Measurements from ENCODE around the gene ELK3. TPM values are rescaled to one million over a fixed set of nuclear protein-coding genes. Genes with fewer than 3 reads are reported as not detected.

Gene ELK3
- total RNA-seq, 1 donor from 2014 or later: 45.6 TPM

GRCh38 chr12:96235484-96235826 is 41.3 kb downstream of the ELK3 start:
- DNase-seq: no peak

DNA sequence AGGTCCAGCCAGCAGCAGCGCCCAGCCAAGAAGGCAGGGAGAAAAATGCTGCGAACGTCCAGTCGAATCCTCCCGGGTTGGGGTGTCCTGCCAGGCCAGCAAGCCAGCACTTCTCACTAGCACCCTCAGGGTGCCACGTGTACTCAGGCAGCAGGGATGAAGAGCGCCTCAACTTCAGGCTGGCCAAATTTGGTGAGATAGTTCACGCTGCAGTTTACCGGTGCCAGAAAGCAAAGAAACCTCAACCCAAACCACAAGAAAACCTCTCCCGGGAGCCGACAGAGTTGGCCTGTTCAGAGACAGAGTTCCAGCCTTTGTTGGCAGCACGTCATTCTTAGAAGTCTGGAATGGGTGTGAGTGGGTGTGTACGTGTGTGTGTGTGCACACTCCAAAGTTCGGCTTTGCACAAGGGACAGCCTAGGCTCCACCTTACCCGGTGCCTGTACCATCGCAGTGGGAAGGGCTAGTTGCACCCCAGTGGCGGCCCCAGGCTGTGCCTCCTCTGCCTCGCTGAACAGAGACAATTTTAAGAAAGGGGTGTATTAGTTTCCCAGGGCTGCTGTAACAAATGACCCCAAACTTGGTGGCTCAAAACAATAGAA is 42.1 kb downstream of the ELK3 start:
- DNase-seq: no peak

DNA sequence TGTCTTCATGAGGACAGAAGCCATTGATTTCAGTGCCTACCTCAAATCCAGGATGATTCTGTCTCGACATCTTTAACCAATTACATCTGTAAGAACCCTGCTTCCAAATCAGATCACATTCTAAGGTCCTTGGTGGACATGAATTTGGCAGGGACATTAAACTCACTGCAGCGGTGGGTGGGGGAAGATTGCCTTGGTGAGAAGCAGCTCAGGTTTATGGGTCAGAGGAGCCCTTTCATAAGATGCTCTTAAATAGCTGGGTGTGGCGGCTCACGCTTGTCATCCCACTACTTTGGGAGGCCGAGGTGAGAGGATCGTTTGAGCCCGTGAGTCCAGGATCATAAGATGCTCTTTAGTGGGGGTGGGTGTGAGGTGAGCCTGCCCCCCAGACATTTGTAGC is 42.9 kb downstream of the ELK3 start:
- DNase-seq: no peak

GRCh38 chr12:96237465-96238077 is 43.4 kb downstream of the ELK3 start:
- DNase-seq: peak; percentile 93

DNA sequence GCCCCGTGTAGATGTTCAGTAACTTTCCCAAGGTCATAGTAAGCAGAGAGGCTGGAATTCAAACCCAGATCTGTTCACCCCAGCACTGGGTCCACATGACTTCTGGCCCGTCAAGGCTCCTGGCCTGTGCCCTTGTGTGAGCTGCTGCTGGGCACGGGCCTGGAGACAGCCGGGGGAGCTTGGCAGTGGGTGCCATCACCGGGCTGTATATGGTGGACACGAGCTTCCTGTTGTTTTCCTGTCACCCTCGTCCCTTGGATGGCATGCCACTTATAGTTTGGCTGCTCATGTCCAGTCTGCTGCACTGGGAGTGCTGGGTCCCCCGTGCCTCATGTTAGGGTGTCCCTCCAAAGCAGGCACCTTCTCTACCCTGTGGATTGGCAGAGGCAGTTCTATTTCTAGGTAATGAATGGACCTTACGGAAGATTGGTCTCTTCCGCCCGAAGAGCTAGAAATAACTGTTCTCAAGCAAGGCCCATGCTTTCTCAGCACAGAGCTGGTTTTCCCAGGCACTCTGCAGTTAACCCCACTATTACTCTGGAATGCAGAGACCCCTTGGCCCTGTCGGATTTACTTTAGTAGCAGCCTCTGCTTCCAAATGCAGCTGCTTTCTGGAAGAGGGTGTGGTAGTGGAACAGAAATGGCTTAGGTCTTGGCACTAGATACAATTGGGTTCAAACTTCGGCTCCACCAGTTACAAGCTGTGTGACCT is 44.3 kb downstream of the ELK3 start:
- no peak for DNase-seq

DNA sequence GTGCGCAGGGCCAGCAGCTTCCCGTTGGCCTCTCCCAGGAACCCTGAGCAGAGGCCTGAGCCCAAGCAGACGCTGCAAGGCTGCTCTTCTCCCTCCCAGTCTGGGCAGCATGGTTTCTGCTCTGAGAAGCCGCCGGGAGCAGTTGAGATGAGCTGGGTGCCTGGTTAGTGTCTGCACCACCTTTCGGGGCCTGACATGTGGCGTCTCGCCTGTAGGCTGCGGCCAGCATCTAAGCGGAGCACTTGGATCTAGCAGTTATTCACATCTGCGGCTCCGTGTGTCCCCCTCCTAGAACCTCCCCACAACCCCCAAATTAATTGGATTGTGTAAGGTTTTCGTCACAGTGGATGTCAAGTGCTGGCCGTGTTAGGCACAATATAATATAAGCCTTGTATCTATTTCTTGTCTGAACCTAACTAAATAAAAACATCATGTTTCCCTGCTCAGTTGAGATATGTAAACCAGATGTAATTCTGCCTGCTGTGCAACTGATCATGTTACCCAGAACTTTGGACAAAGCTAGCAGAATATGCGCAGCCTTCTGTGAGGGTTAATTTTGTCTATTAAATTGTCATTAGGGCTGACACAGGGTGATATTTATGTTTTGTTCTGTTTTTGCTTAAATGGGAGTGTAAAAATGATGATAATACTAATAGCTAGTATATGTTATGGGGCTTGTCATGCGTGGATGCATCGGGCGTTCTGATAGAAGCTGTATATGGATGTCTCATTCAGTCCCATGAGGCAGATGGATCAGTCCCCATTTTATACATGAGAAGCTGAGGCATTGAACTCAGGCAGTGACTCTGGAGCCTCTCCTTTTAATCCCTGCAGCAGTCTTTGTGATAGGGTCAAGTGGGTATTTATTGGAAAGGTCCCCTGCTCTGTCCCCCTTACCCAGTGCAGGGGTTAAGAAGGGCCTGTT is 45.8 kb downstream of the ELK3 start:
- no peak for DNase-seq

DNA sequence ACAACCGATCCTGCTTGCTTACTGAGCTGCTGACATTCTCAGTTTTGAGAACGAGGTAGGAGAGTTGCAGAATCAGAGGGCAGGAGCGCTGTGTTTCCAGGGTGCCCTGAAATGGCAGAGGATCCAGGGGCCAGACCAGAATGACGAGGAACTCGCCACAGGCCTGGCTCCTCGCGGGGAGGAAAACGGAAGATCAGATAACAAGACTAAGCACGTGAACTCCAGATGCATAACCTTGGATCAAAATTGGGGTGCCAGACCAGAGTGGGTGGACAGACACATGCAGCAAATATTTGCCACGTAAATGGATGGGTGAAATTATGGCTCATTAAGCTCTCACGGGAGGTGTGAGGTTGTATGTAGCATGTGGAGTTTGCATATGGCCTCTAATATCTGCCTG is 46.5 kb downstream of the ELK3 start:
- no peak for DNase-seq

DNA sequence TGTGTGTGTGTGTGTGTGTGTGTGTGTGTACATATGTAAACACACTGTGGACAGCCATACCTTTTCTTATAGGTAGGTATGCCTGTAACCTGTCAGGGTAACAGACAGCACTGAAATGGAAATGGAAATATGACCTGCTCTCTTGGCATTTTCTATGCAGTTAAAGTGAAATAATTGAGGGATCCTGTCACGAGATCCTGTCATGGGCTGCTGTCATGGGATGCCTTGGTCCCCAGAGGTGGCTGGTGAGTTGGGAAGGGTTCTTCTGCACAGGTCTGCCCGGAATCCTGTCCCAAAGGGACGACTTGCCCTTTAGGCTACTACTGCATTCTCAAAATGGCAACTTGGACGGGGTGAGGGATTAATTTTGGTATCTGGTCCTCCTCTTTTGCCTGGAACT is 47.3 kb downstream of the ELK3 start:
- DNase-seq: no peak

DNA sequence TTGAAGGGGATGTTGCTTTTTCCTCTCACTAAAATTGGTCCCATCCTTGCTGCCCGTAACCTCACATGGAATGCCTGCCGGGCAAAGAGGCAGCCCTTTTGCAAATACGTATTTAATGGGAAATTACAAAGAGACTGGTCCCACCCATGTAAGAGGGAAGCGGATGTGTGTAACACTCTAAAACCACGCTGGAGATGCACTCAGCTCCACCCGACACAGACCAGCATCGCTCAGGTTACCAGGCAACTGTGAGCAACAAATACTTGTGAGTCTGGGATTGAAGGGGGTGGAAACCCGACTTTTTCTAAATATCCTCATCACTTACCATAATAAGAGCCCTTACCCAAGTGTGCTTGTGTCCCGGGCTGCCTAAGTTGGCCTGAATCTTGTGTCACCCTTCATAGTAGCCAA is 47.7 kb downstream of the ELK3 start:
- DNase-seq: peak; percentile 90

GRCh38 chr12:96242597-96242996 is 48.4 kb downstream of the ELK3 start:
- peak; percentile 58 for DNase-seq

DNA sequence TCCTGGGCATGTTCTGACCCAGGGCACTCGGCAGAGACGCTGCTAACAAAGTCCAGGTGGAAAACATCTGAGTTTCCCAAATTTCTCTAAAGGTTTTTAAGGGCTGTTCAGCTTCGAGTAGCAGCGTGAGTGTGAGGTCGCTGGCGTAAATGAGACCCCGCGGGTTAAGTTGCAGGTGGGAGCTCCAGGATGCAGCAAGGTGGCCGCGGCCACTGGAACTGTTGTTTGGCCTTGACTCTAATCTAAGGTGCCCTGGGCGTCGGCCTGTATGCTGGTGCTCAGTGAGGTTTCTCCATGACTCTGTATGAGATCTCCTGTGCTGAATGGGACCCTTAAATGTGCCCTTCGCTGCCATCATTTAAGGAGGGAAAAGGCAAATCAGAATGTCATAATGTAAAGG is 50.7 kb downstream of the ELK3 start:
- no peak for DNase-seq

DNA sequence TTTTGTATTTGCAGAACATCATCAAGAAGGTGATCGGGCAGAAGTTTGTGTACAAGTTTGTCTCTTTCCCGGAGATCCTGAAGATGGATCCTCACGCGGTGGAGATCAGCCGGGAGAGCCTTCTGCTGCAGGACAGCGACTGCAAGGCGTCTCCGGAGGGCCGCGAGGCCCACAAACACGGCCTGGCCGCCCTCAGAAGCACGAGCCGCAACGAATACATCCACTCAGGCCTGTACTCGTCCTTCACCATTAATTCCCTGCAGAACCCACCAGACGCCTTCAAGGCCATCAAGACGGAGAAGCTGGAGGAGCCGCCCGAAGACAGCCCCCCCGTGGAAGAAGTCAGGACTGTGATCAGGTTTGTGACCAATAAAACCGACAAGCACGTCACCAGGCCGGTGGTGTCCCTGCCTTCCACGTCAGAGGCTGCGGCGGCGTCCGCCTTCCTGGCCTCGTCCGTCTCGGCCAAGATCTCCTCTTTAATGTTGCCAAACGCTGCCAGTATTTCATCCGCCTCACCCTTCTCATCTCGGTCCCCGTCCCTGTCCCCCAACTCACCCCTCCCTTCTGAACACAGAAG is 52.8 kb downstream of the ELK3 start:
- DNase-seq: no peak

DNA sequence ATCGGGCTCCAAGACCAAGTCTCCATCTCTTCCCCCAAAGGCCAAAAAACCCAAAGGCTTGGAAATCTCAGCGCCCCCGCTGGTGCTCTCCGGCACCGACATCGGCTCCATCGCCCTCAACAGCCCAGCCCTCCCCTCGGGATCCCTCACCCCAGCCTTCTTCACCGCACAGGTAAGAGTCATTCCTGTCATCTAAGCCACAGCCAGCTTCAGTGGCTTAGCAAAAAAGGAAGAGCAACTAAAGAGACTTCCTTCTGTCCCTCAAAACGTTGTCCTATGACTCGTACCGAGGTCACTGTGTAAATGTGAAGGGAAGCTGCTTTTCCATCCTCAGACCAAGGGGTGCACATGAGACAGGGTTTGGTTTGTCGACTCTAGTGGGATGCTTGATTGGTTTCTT is 53.4 kb downstream of the ELK3 start:
- DNase-seq: no peak

DNA sequence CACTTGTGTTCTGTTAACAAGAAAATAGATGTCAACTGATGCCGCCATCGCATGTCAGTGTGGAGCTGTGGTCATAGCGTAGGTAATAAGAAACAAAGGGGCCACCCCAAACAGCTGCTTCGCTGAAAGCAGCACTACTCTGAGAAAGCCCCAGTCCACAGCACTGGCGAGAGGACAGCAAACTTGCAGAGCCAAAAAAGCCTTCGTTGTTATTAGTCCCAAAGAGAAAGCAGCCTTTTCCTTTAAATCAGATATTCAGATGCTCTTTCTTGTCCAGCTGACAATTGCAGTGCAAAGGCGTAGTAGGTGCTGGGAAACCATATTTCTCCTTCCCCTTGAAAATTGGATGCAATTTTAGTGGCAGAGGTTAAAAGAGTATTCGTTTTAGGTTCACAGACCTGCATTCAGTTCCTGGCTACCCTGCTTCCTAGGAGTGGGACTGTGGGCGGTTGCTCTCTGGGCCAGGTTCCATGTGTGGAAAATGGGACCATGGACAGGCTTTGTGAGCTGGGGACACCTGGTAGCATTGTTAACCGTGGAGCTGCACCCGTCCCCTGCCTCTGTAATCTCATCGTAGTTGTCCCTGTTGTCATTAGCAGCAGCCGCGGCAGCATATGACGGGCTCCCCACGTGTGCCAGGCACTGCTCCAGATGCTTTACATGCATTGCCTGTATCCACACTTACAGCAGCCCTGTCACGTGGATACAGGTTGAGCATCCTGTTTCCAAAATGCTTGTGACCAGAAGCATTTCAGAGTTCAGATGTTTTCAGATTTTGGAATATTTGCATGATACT is 54.2 kb downstream of the ELK3 start:
- no peak for DNase-seq

- peak; percentile 71 for DNase-seq
These were observed 55.3 kb downstream of the ELK3 start for GRCh38 chr12:96249196-96250118.

DNA sequence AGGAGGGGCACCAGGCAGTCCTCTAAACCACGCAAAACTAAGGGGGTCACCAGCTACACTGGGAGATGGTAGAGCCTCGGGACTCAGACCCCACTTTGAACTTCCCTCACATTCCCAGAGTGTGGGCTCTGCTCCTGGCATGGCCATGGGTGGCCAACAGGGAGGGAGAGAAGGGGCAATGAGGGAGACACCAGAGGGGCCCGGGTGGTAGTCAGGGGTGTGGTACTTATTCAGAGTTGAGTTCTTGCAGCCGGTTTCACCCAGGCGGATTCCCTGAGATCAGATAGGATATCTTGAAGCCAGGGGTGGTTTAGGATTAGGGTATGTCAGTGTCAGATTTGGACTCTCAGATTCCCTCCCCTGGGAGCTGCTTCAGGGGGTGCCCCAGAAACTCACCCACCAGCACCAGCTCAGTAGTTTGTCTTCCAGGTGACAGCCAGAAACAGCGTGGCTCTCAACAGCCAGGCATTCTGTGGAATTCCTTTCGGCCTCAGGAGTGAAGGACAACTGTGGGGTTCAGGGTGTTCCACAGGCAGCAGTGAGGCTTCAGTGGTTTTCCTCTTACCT is 56.0 kb downstream of the ELK3 start:
- DNase-seq: no peak

GRCh38 chr12:96255077-96255476 is 60.9 kb downstream of the ELK3 start:
- peak; percentile 100 for DNase-seq

DNA sequence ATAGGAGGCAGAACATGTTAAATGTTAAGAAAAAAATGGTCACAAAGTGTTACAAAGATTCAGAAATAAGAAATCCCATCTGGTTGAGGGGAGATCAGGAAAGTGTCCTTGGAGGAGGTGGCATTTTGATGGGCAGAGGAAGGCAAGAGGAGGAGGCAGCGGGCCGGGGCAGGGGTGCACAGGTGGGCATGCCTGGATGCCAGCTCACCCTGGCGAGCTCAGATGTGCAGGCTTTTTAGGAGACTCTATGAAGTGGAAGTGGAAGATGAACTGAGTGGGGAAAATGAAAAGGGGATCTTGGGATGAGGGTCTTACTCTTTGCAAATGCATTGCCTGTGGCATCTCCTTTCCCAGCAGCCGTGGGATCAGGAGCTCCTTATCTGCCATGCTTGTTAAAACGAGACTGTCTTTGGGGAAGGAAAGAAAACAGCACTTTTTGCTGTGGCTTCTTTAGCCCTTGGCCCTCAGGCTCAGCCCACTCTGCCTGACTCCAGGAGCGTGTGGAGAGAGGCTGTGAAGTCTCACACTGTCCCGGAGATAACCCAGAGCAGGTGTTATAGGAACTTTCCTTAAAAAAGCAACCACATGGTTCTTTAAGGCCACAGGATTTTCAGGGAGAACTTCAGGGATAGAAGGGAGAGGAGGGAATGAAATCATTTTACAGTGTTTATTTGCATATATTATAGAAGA is 62.6 kb downstream of the ELK3 start:
- DNase-seq: no peak

DNA sequence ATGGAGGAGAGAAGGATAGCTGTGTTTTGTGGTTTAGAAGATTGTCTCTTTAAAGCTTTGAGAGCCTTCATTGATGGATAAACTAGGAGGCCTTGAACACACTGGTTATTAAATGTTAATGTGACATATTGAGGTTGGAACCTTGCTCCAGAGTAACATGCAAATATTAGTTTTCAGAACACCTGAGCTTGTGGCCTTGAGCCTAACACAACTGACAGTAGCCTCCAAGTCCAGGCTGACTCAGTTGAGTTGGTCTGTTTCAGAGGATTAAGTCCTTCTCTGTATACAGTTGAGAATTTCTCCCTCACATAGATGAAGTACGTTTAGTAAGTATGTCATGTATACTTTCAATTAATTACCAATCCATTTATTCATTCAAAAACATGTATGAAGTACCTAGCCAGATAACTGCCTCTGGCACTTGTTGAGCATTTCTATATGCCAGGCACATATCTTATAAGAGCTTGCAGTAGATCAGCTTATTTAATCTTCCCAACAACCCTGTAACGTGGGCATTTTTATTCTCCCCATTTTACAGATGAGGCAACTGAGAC is 63.5 kb downstream of the ELK3 start:
- DNase-seq: no peak
